ENCODE data around the gene FNDC8. TPM values are rescaled to one million over a fixed set of nuclear protein-coding genes. Genes with fewer than 3 reads are reported as not detected.
"Not testable (repeated sequence)": the region's sequence is repeated elsewhere in the genome, so short reads cannot be mapped to it uniquely, and the experiment has no call there.

The FNDC8 gene
- total RNA-seq, 4 donors from 2014 or later, result not detected

- DNase-seq (ENCODE audit: extremely low spot score), result no peak
- intact Hi-C loops (cut with DNase I), result loop anchor here (5.0 kb wide), 1 partner anchor 366 kb away; the partner anchor contains the start of gene SLFN12L
- WGBS, result 77% methylated on average over 18 of the region's 18 CpGs
- H3K27ac ChIP-seq (replicated peaks in 1 of 4), result no peak overlapping the region
- peaks cover 0 to 15% (median 0%) of the 10 kb centered on the region in 4 donors for H3K27me3 ChIP-seq
- TF ChIP-seq CTCF (IDR thresholded peaks at IDR 0.05) (peak in 2 of 3 experiments; percentile 23 to 32), POLR2AphosphoS5 (IDR thresholded peaks at IDR 0.05) (no peak)
- H3K36me3 ChIP-seq, result peaks cover 0 to 58% (median 0%) of the 10 kb centered on the region in 4 donors
- no peaks in the 10 kb centered on the region for H3K4me1 ChIP-seq
- H3K9me3 ChIP-seq, result no peaks in the 10 kb centered on the region
- H3K4me3 ChIP-seq, result no peak overlapping the region
Observed at GRCh38 chr17:35170968-35171771, 49.8 kb downstream of the FNDC8 start.

GRCh38 chr17:35171834-35172233 lies 50.4 kb downstream of the FNDC8 start:
- TF ChIP-seq CTCF (IDR thresholded peaks at IDR 0.05), result no peak
- H3K27me3 ChIP-seq, result peaks cover 0 to 10% (median 0%) of the 10 kb centered on the region in 4 donors
- intact Hi-C loops (cut with DNase I), result loop anchor here (5.0 kb wide), 1 partner anchor 365 kb away; the partner anchor contains the start of gene SLFN12L
- 53% methylated on average over 2 of the region's 2 CpGs for WGBS
- H3K36me3 ChIP-seq, result peaks cover 0 to 61% (median 0%) of the 10 kb centered on the region in 4 donors
- no peaks in the 10 kb centered on the region for H3K9me3 ChIP-seq
- H3K4me1 ChIP-seq, result no peaks in the 10 kb centered on the region
- no peak overlapping the region for H3K4me3 ChIP-seq
- no peak for DNase-seq (ENCODE audit: extremely low spot score)
- no peak overlapping the region for H3K27ac ChIP-seq (replicated peaks in 1 of 4)

GRCh38 chr17:35172321-35172720 lies 50.9 kb downstream of the FNDC8 start:
- not testable (repeated sequence) for H3K4me3 ChIP-seq; H3K27ac ChIP-seq (replicated peaks in 1 of 4); H3K4me1 ChIP-seq; DNase-seq (ENCODE audit: extremely low spot score); H3K9me3 ChIP-seq
- Histone ChIP-seq H3K36me3 (peaks cover 0 to 65% (median 0%) of the 10 kb centered on the region in 4 donors), H3K27me3 (peaks cover 0 to 10% (median 0%) of the 10 kb centered on the region in 4 donors)
- 77% methylated on average over 3 of the region's 3 CpGs for WGBS
- intact Hi-C loops (cut with DNase I), result loop anchor here (5.0 kb wide), 1 partner anchor 365 kb away; the partner anchor contains the start of gene SLFN12L

GRCh38 chr17:35174835-35175334 lies 53.5 kb downstream of the FNDC8 start:
- intact Hi-C loops (cut with DNase I), result loop anchor here (5.0 kb wide), 1 partner anchor 362 kb away; the partner anchor contains the start of gene SLFN12L
- 78% methylated on average over 2 of the region's 2 CpGs for WGBS
- Histone ChIP-seq H3K27me3 (peaks cover 0 to 10% (median 0%) of the 10 kb centered on the region in 4 donors), H3K4me3 (no peak overlapping the region), H3K36me3 (peaks cover 0 to 51% (median 0%) of the 10 kb centered on the region in 4 donors), H3K27ac (replicated peaks in 1 of 4) (no peak overlapping the region), H3K4me1 (no peaks in the 10 kb centered on the region), H3K9me3 (no peaks in the 10 kb centered on the region)
- TF ChIP-seq CTCF (IDR thresholded peaks at IDR 0.05) (no peak), EP300 (IDR thresholded peaks at IDR 0.05) (no peak), POLR2AphosphoS5 (IDR thresholded peaks at IDR 0.05) (no peak), POLR2A (IDR thresholded peaks at IDR 0.05; ENCODE audit: low read depth) (no peak)
- no peak for DNase-seq (ENCODE audit: extremely low spot score)

GRCh38 chr17:35175638-35176415 lies 54.4 kb downstream of the FNDC8 start:
- H3K27ac ChIP-seq (replicated peaks in 1 of 4), result no peak overlapping the region
- H3K36me3 ChIP-seq, result peaks cover 0 to 56% (median 0%) of the 10 kb centered on the region in 4 donors
- no peaks in the 10 kb centered on the region for H3K9me3 ChIP-seq
- no peak for DNase-seq (ENCODE audit: extremely low spot score)
- no peak overlapping the region for H3K4me3 ChIP-seq
- 80% methylated on average over 9 of the region's 9 CpGs for WGBS
- H3K27me3 ChIP-seq, result peaks cover 0 to 6% (median 0%) of the 10 kb centered on the region in 4 donors
- intact Hi-C loops (cut with DNase I), result no loop called here
- no peaks in the 10 kb centered on the region for H3K4me1 ChIP-seq
- TF ChIP-seq EP300 (IDR thresholded peaks at IDR 0.05) (no peak), POLR2A (IDR thresholded peaks at IDR 0.05; ENCODE audit: low read depth) (no peak), CTCF (IDR thresholded peaks at IDR 0.05) (no peak), POLR2AphosphoS5 (IDR thresholded peaks at IDR 0.05) (no peak)
